Panc1 (cell line): Measurements from ENCODE around the gene METTL15. TPM values are rescaled to one million over a fixed set of nuclear protein-coding genes. Genes with fewer than 3 reads are reported as not detected.

Experiments used
- ATAC-seq: fragments of 200-7000 bp; cut with Tn5 transposase; 2 replicates; pipeline ENCODE4 v1.9.1; 2020; ENCODE audit warnings: mild to moderate bottlenecking, moderate library complexity
- BruUV-seq: library from RNA; stranded (reverse); fragments of 400-500 nt; replicated peaks from 2 replicates; lab custom pipeline; 2021; lab: Mats Ljungman, UMichigan
- CTCF ChIA-PET: fragments of 300-600 bp; sonication (Branson Sonifier 250); formaldehyde crosslinking; loops from one replicate; lab custom pipeline; 2022; ENCODE audit warnings: antibody characterized with exemption; lab: Charles Lee
- POLR2A ChIA-PET: fragments of 300-600 bp; sonication (Branson Sonifier 250); formaldehyde crosslinking; loops from one replicate; lab custom pipeline; 2022; ENCODE audit warnings: antibody characterized with exemption; lab: Charles Lee
- DNase-seq: peaks from one replicate; pipeline ENCODE4 v3.0.0-alpha.2; 2010; ENCODE audit warnings: low read depth, low spot score
- H3K27ac ChIP-seq: 2 replicates; pipeline ENCODE4 v1.5.1; 2011; ENCODE audit warnings: mild to moderate bottlenecking, low read length, inconsistent platforms
- H3K27me3 ChIP-seq: fragments of 200-500 bp; sonication (Bioruptor generic); 2 replicates; pipeline ENCODE4 v1.6.0; 2014; ENCODE audit warnings: low read length, inconsistent platforms; ENCODE audit not compliant: control insufficient read depth, insufficient read depth
- H3K36me3 ChIP-seq: fragments of 200-500 bp; sonication (Bioruptor generic); 2 replicates; pipeline ENCODE4 v1.5.1; 2014; ENCODE audit warnings: inconsistent platforms, mild to moderate bottlenecking, low read length, moderate library complexity; ENCODE audit not compliant: control insufficient read depth, insufficient read depth
- H3K4me1 ChIP-seq: 2 replicates; pipeline ENCODE4 v1.5.1; 2011; ENCODE audit warnings: inconsistent platforms, mild to moderate bottlenecking, low read length, moderate library complexity; ENCODE audit not compliant: control insufficient read depth, insufficient read depth
- H3K4me3 ChIP-seq, 2 experiments: 2 replicates each; pipeline ENCODE4 v1.5.1; 2011 to 2012; ENCODE audit warnings: low read depth in 2 of 2, low read length in 2 of 2, mild to moderate bottlenecking in 2 of 2, inconsistent platforms in 1 of 2, moderate library complexity in 1 of 2
- H3K9me3 ChIP-seq: fragments of 200-500 bp; sonication (Bioruptor generic); 2 replicates; pipeline ENCODE4 v1.5.1; 2014; ENCODE audit warnings: low read depth, mild to moderate bottlenecking, inconsistent platforms, low read length, moderate library complexity; ENCODE audit not compliant: control insufficient read depth, insufficient read depth
- POLR2AphosphoS5 ChIP-seq: IDR thresholded peaks from 2 replicates; pipeline ENCODE4 v1.6.1; 2012; ENCODE audit warnings: mild to moderate bottlenecking, low read depth, low read length, moderate library complexity
- SIN3A ChIP-seq: IDR thresholded peaks from 2 replicates; pipeline ENCODE4 v1.6.1; 2012; ENCODE audit warnings: low read depth, mild to moderate bottlenecking, low read length, moderate library complexity, borderline replicate concordance; ENCODE audit not compliant: insufficient read depth
- TCF7L2 ChIP-seq: IDR thresholded peaks from 2 replicates; pipeline ENCODE4 v1.6.1; 2011; ENCODE audit warnings: mild to moderate bottlenecking, low read depth, low read length, inconsistent platforms
- in situ Hi-C: cut with HindIII; loops from 2 replicates; pipeline ENCODE4 v1.10.0; 2016; ENCODE audit warnings: low sequenced_read_pairs, low pct_unique_long_range_greater_than_20kb
- intact Hi-C: fragments of 100-400 bp; cut with micrococcal nuclease; formaldehyde crosslinking; loops from one replicate; pipeline ENCODE4 v1.10.0; 2022; ENCODE audit not compliant: unreplicated experiment
- total RNA-seq: library from RNA; stranded (reverse); gene quantifications from one replicate; pipeline ENCODE4 v1.2.1, GENCODE V29; 2021; ENCODE audit not compliant: unreplicated experiment
- TF ChIP-seq, protein P1 (sequence below): fragments of 450-650 bp; IDR thresholded peaks from 2 replicates; pipeline ENCODE4 v1.5.1; 2017; ENCODE audit warnings: mild to moderate bottlenecking
- TF ChIP-seq, protein P2 (sequence below), 2 experiments: IDR thresholded peaks; 2 replicates each; pipeline ENCODE4 v1.6.1; 2011 to 2012; ENCODE audit warnings: low read depth in 2 of 2, control low read depth in 1 of 2, low read length in 1 of 2, mild to moderate bottlenecking in 1 of 2, moderate library complexity in 1 of 2; ENCODE audit not compliant: insufficient read depth in 1 of 2

The METTL15 gene
- total RNA-seq, 1 experiment from 2014 or later = 11.4 TPM

DNA sequence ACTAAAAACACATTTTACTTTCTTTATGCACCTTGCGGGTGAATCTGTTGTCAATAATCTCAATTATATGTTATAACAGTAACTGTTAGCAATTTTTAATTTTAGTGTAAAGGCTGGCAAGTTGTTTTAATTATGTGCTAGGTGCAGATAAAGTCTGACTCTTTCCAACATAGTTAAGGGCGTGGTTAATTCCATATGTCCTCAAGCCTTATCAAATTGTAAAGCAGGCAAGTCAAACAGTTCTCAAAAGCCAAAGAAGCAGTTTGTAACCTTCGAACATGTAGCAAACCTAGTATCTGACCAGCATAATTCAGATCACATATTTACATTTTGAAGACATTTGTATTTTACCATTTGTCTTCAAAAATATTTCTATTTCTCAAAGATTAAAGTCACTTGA is 29.2 kb downstream of the METTL15 start:
- H3K27me3 ChIP-seq = no peaks in the 10 kb centered on the region
- no peak overlapping the region for H3K4me3 ChIP-seq
- DNase-seq (no peak), ATAC-seq (no peak)
- ChIA-PET CTCF (no interaction called here), POLR2A (no interaction called here)
- peaks cover 7% of the 10 kb centered on the region; the same call in 1 of the 2 replicates for H3K9me3 ChIP-seq
- no peaks in the 10 kb centered on the region for H3K36me3 ChIP-seq
- BruUV-seq = no TSS peak
- H3K4me1 ChIP-seq = no peaks in the 10 kb centered on the region
- intact Hi-C loops (no loop called here), in situ Hi-C loops (no loop called here)
- no peak overlapping the region for H3K27ac ChIP-seq
- TF ChIP-seq, protein P1, sequence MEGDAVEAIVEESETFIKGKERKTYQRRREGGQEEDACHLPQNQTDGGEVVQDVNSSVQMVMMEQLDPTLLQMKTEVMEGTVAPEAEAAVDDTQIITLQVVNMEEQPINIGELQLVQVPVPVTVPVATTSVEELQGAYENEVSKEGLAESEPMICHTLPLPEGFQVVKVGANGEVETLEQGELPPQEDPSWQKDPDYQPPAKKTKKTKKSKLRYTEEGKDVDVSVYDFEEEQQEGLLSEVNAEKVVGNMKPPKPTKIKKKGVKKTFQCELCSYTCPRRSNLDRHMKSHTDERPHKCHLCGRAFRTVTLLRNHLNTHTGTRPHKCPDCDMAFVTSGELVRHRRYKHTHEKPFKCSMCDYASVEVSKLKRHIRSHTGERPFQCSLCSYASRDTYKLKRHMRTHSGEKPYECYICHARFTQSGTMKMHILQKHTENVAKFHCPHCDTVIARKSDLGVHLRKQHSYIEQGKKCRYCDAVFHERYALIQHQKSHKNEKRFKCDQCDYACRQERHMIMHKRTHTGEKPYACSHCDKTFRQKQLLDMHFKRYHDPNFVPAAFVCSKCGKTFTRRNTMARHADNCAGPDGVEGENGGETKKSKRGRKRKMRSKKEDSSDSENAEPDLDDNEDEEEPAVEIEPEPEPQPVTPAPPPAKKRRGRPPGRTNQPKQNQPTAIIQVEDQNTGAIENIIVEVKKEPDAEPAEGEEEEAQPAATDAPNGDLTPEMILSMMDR = no peak
- TF ChIP-seq, protein P2, sequence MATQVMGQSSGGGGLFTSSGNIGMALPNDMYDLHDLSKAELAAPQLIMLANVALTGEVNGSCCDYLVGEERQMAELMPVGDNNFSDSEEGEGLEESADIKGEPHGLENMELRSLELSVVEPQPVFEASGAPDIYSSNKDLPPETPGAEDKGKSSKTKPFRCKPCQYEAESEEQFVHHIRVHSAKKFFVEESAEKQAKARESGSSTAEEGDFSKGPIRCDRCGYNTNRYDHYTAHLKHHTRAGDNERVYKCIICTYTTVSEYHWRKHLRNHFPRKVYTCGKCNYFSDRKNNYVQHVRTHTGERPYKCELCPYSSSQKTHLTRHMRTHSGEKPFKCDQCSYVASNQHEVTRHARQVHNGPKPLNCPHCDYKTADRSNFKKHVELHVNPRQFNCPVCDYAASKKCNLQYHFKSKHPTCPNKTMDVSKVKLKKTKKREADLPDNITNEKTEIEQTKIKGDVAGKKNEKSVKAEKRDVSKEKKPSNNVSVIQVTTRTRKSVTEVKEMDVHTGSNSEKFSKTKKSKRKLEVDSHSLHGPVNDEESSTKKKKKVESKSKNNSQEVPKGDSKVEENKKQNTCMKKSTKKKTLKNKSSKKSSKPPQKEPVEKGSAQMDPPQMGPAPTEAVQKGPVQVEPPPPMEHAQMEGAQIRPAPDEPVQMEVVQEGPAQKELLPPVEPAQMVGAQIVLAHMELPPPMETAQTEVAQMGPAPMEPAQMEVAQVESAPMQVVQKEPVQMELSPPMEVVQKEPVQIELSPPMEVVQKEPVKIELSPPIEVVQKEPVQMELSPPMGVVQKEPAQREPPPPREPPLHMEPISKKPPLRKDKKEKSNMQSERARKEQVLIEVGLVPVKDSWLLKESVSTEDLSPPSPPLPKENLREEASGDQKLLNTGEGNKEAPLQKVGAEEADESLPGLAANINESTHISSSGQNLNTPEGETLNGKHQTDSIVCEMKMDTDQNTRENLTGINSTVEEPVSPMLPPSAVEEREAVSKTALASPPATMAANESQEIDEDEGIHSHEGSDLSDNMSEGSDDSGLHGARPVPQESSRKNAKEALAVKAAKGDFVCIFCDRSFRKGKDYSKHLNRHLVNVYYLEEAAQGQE (IDR thresholded peaks at IDR 0.05; ENCODE audit: insufficient read depth in 1 of 2, low read depth in 2 of 2, low read length in 1 of 2) = no peak
- TF ChIP-seq TCF7L2 (no peak), SIN3A (no peak), POLR2AphosphoS5 (no peak)

GRCh38 chr11:28137832-28138231 is 29.6 kb downstream of the METTL15 start:
- ATAC-seq = no peak
- Histone ChIP-seq H3K4me1 (no peaks in the 10 kb centered on the region), H3K27ac (no peak overlapping the region), H3K9me3 (peaks cover 7% of the 10 kb centered on the region; the same call in 1 of the 2 replicates), H3K4me3 (no peak overlapping the region), H3K36me3 (no peaks in the 10 kb centered on the region), H3K27me3 (no peaks in the 10 kb centered on the region)
- BruUV-seq = no TSS peak
- POLR2A ChIA-PET = no interaction called here
- CTCF ChIA-PET = no interaction called here
- DNase-seq = no peak
- in situ Hi-C loops = no loop called here
- TF ChIP-seq, protein P1 = no peak
- TF ChIP-seq, protein P2 (IDR thresholded peaks at IDR 0.05; ENCODE audit: insufficient read depth in 1 of 2, low read depth in 2 of 2, low read length in 1 of 2) = no peak
- TF ChIP-seq TCF7L2 (no peak), SIN3A (no peak), POLR2AphosphoS5 (no peak)
- intact Hi-C loops = no loop called here
